Stomach (tissue), 9 donors: ENCODE data around the gene LZTR1. TPM values are rescaled to one million over a fixed set of nuclear protein-coding genes. Genes with fewer than 3 reads are reported as not detected.

Experiments
- DNase-seq, 2 donors: peaks; one replicate each; pipeline versions ENCODE4 v3.0.0 to v3.0.0-alpha.2; 2013 to 2019
- H3K27ac ChIP-seq, 5 donors: fragments of 200-600 bp in 4 of 5; sonication (generic) in 4 of 5; one replicate each; pipeline ENCODE4 v1.5.1; 2013 to 2019; ENCODE audit warnings: mild to moderate bottlenecking in 1 of 5, moderate library complexity in 1 of 5
- H3K27me3 ChIP-seq, 3 donors: fragments of 200-600 bp; sonication (generic); one replicate each; pipeline ENCODE4 v1.5.1; 2017 to 2019; ENCODE audit warnings: mixed run types in 1 of 3
- H3K36me3 ChIP-seq, 4 donors: fragments of 200-600 bp; sonication (generic); 1 replicate in 3 of 4; 2 replicates in 1 of 4; pipeline ENCODE4 v1.5.1; 2016 to 2019
- H3K4me1 ChIP-seq, 4 donors: fragments of 200-600 bp; sonication (generic); one replicate each; pipeline ENCODE4 v1.5.1; 2016 to 2019
- H3K4me3 ChIP-seq, 4 donors: fragments of 200-600 bp; sonication (generic) in 3 of 4; one replicate each; pipeline ENCODE4 v1.5.1; 2016 to 2019; ENCODE audit warnings: mild to moderate bottlenecking in 1 of 4
- H3K9me3 ChIP-seq, 4 donors: fragments of 200-600 bp; sonication (generic); one replicate each; pipeline ENCODE4 v1.5.1; 2016 to 2019
- EP300 ChIP-seq: sonication (generic); formaldehyde crosslinking; IDR thresholded peaks from one replicate; pipeline ENCODE4 v1.6.1; 2017; ENCODE audit warnings: antibody characterized with exemption
- POLR2A ChIP-seq, 4 donors: fragments of 450-650 bp; IDR thresholded peaks; one replicate each; pipeline ENCODE4 v1.6.1; 2016; ENCODE audit warnings: antibody characterized with exemption in 4 of 4, control low read depth in 2 of 4, mild to moderate bottlenecking in 1 of 4, moderate library complexity in 1 of 4
- POLR2AphosphoS5 ChIP-seq, 3 donors: sonication (generic); formaldehyde crosslinking; IDR thresholded peaks; one replicate each; pipeline ENCODE4 v1.6.1; 2016; ENCODE audit warnings: antibody characterized with exemption in 3 of 3
- WGBS, 5 donors: extraction: QIAGEN DNeasy Blood & Tissue Kit in 3 of 5; methylation state at CpG; one replicate each; pipeline versions ENCODE4 v1.1.5 to v1.1.7; 2013 to 2018; 5-methylcytosine and 5-hydroxymethylcytosine counted together
- intact Hi-C: fragments of 100-400 bp; cut with DNase I; formaldehyde crosslinking; loops from one replicate; pipeline ENCODE4 v1.15.1; 2023; ENCODE audit warnings: low total_unique reads
- polyA plus RNA-seq, 3 donors: library from polyadenylated mRNA; stranded (reverse); fragments of 200-250 nt; gene quantifications; one replicate each; pipeline ENCODE4 v1.2.3, GENCODE V29; 2013
- total RNA-seq, 5 donors: library from RNA; depleted of rRNA; stranded (reverse); fragments of >200 nt; gene quantifications; one replicate each; pipeline versions ENCODE4 v1.1.0 to v1.2.3, GENCODE V29; 2014 to 2016
- TF ChIP-seq, protein P1 (sequence below), 7 experiments: fragments of 450-650 bp in 4 of 7; fragments of 200-600 bp in 3 of 7; sonication (generic) in 3 of 7; IDR thresholded peaks; one replicate each; pipeline ENCODE4 v1.5.1; 2016 to 2019; ENCODE audit warnings: antibody characterized with exemption in 7 of 7, control low read depth in 2 of 7, mild to moderate bottlenecking in 1 of 7
- donor health status: healthy with polysubstance abuse.
- donor health status: Bipolar disorder and iron deficiency.
- donor health status: healthy.

The LZTR1 gene
- total and polyA plus RNA-seq, 8 donors = 13.7 to 148 (median 29.5) TPM

DNA sequence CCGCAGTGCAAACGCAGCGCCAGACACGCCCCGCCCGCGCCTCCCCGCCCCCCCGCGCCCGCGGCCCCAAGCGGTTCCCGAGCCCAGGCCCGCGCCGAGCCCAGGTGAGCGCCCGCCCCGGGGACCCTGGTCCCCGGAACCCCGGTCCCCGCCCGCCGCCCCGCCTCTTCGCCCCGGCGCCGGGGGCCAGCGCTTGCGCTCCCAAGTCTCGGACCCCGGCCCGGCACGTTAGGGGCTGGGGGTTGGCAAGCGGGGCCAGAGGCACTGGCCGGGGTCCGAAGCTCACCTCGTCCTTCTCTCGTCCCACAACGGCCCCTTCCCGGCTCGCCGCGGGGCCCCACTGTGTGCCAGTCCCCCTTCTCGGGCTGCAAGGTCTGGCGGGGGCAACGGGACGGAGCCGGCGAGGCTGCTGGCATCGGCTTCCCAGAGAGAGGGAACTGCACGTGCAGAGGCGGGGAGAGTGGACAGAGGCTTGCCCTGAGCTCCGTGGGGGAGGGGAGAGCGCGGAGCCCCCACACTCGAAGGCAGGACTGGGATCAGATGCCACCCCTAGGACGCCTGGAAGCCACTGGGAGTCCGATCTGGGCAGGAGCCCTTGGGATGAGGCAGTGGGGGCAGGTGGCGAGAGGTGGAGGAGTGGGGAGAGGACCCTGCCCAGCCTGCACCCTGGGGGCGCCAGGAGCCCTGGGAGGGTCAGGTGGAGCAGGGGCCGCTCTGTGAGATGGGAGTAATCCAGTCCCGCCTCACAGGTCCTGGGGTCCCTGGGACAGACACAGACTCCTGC lies 16.8 kb upstream of the LZTR1 start:
- Histone ChIP-seq H3K9me3 (no peaks in the 10 kb centered on the region), H3K27ac (no peak overlapping the region), H3K27me3 (peaks cover 0 to 33% (median 13%) of the 10 kb centered on the region in 3 donors), H3K36me3 (no peaks in the 10 kb centered on the region), H3K4me1 (peaks cover 9 to 35% (median 14%) of the 10 kb centered on the region in 4 donors), H3K4me3 (peak overlapping the region; percentile 42 to 51 (median 49))
- intact Hi-C loops = loop anchor here (10.0 kb wide), 1 partner anchor 60 kb away; no protein-coding TSS in a partner anchor
- TF ChIP-seq EP300 (no peak), POLR2AphosphoS5 (IDR thresholded peaks at IDR 0.05) (no peak), POLR2A (IDR thresholded peaks at IDR 0.05) (no peak)
- TF ChIP-seq, protein P1, sequence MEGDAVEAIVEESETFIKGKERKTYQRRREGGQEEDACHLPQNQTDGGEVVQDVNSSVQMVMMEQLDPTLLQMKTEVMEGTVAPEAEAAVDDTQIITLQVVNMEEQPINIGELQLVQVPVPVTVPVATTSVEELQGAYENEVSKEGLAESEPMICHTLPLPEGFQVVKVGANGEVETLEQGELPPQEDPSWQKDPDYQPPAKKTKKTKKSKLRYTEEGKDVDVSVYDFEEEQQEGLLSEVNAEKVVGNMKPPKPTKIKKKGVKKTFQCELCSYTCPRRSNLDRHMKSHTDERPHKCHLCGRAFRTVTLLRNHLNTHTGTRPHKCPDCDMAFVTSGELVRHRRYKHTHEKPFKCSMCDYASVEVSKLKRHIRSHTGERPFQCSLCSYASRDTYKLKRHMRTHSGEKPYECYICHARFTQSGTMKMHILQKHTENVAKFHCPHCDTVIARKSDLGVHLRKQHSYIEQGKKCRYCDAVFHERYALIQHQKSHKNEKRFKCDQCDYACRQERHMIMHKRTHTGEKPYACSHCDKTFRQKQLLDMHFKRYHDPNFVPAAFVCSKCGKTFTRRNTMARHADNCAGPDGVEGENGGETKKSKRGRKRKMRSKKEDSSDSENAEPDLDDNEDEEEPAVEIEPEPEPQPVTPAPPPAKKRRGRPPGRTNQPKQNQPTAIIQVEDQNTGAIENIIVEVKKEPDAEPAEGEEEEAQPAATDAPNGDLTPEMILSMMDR (IDR thresholded peaks at IDR 0.05) = no peak
- no peak for DNase-seq
- 2 to 24% (median 11%) methylated on average over 17 to 65 of the region's 65 CpGs for WGBS, 5 donors

DNA sequence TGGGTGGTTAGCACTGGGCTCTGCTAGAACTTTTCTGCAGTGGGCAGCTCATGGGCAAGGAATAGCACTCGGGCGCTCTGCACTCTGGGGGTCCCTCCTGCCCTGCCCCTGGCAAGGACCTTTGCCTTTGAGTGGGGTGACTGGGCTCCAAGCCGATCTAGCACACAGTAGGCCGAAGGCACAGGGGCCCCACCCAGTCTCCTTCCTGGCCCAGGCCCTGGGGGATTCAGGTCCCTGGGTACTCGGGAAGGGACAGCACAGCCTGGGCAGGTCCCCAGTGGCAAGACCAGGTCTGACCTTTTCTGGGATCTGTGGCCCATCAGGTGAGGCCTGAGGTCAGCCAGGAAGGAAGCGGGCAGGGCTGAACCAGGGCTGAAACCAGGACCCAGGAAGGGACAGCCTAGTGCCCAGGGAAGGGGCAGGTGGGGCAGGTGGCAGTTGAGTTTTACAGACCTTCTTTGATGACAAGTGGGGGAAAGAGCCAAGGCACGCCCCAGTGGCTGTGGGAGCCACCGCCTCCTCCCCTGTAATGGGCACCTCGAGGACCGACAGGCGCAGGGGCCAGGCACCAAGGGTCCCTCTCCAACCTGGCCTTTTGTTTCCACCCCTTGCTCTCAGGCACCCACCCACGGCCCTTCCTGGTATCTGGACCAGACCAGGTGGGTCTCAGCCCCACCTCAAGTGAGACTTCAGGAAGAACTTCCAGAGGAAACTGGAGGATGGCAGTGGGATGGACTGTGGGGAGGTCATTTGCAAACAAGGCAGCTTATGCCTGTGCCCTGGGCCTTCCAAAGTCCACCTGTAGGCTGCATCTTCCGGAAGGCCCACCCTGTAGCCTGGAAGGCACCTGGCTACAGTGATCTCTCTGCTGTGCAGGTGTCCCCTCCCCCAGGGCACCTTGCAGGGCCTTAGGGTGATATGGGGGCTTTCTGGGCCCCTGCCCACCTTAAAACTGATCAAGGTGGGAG lies 15.9 kb upstream of the LZTR1 start:
- H3K27ac ChIP-seq = no peak overlapping the region
- intact Hi-C loops = loop anchor here (10.0 kb wide), 1 partner anchor 59 kb away; no protein-coding TSS in a partner anchor
- no peaks in the 10 kb centered on the region for H3K9me3 ChIP-seq
- TF ChIP-seq EP300 (no peak), POLR2AphosphoS5 (IDR thresholded peaks at IDR 0.05) (no peak), POLR2A (IDR thresholded peaks at IDR 0.05) (no peak)
- TF ChIP-seq, protein P1 (IDR thresholded peaks at IDR 0.05) = no peak
- no peak for DNase-seq
- peaks cover 9 to 35% (median 14%) of the 10 kb centered on the region in 4 donors for H3K4me1 ChIP-seq
- peaks cover 0 to 33% (median 13%) of the 10 kb centered on the region in 3 donors for H3K27me3 ChIP-seq
- no peaks in the 10 kb centered on the region for H3K36me3 ChIP-seq
- no peak overlapping the region for H3K4me3 ChIP-seq
- 74 to 84% (median 81%) methylated on average over 6 to 13 of the region's 13 CpGs for WGBS, 5 donors

DNA sequence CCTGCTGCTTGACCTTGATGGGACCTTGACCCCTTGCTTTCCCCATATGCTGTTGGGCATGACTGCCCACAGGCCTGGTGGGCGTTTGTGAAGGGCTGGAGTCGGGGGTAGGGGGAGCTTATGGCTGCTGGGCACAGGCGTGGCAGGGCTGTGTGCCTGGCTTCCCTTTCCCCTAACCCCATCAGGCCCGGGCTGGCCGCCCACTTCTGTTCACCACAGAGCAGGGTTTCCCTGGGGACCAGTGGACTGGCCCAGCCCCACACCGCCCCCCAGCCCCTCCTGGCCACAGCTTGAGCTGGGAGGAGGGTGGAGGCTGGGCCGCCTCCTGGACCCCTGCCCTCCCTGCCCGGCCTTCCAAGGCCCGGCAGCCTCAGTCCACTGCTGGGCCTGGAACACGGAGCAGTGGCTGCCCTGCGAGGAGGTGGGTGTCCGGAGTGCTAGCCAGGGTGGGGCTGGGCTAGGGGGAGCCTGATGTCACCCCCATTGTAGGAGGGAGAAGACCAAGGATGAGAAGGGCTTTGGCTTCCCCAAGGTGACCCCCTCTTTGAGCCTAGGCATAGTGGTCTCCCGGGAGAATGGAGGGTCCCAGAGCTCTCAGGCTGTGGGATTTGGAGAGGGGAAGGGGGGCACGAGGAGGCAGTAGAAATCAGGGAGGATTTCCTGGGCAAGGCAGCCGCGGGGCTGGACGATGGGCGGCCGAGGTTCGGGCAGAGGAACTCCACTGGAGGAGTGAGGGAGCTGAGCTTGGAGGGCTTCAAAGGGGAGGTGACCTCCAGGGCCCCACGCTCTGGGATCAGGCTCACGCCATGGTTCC lies 15.0 kb upstream of the LZTR1 start, which contains the start of gene AIFM3:
Gene AIFM3 (plus strand): TSS at position 373 of the 814 bp plus-strand sequence. CDS start 690 bp downstream, outside the sequence.
- Histone ChIP-seq H3K4me1 (peaks cover 9 to 27% (median 12%) of the 10 kb centered on the region in 4 donors), H3K4me3 (no peak within 1 kb of the TSS), H3K9me3 (no peaks in the 10 kb centered on the region), H3K27me3 (peaks cover 0 to 33% (median 13%) of the 10 kb centered on the region in 3 donors), H3K36me3 (no peaks in the 10 kb centered on the region), H3K27ac (no peak within 1 kb of the TSS)
- 56 to 73% (median 66%) methylated on average over 14 to 22 of the region's 22 CpGs for whole genome bisulfite sequencing, 5 donors
- no peak for DNase-seq
- intact Hi-C loops = loop anchor here (10.0 kb wide), 1 partner anchor 58 kb away; no protein-coding TSS in a partner anchor
- TF ChIP-seq, protein P1 (IDR thresholded peaks at IDR 0.05) = no peak
- TF ChIP-seq POLR2A (IDR thresholded peaks at IDR 0.05) (no peak), EP300 (no peak), POLR2AphosphoS5 (IDR thresholded peaks at IDR 0.05) (no peak)
